Stimulated activated CD8-positive, alpha-beta memory T cell treated with anti-CD3 and anti-CD28 coated beads, Interleukin-4, amount 100 ng/mL, for 48 hours (primary cell): Measurements from ENCODE around the gene S100A11.

Source experiments
- DNase-seq: peaks from one replicate; pipeline ENCODE4 v3.0.0-alpha.2; 2020

Gene S100A11

GRCh38 chr1:152038871-152039270 is 2.1 kb upstream of the S100A11 start:
- no peak for DNase-seq

- no peak for DNase-seq
Measured at GRCh38 chr1:152035539-152036266, 1.1 kb downstream of the S100A11 start.

- DNase-seq = peak; percentile 82
Measured at GRCh38 chr1:152034654-152035538, 1.9 kb downstream of the S100A11 start.

GRCh38 chr1:152034324-152034653 is 2.5 kb downstream of the S100A11 start:
- no peak for DNase-seq

GRCh38 chr1:152029929-152030211 is 6.9 kb downstream of the S100A11 start:
- no peak for DNase-seq

GRCh38 chr1:152029144-152029928 is 7.5 kb downstream of the S100A11 start:
- DNase-seq = peak; percentile 60

- DNase-seq = no peak
Measured at GRCh38 chr1:152026895-152027294, 9.9 kb downstream of the S100A11 start.

GRCh38 chr1:152024223-152024622 is 12.6 kb downstream of the S100A11 start:
- no peak for DNase-seq

GRCh38 chr1:152023221-152023620 is 13.6 kb downstream of the S100A11 start:
- no peak for DNase-seq

- no peak for DNase-seq
Measured at GRCh38 chr1:152022474-152022873, 14.3 kb downstream of the S100A11 start.

GRCh38 chr1:152021569-152021968 is 15.2 kb downstream of the S100A11 start:
- no peak for DNase-seq

GRCh38 chr1:152020849-152021248 is 16.0 kb downstream of the S100A11 start:
- no peak for DNase-seq

GRCh38 chr1:152018537-152018936 is 18.3 kb downstream of the S100A11 start:
- DNase-seq = peak; percentile 69

GRCh38 chr1:152015766-152016165 is 21.0 kb downstream of the S100A11 start:
- no peak for DNase-seq

- DNase-seq = no peak
Measured at GRCh38 chr1:152014943-152015342, 21.9 kb downstream of the S100A11 start.

- DNase-seq = peak; percentile 68
Measured at GRCh38 chr1:152013664-152014237, 23.1 kb downstream of the S100A11 start.

- DNase-seq = no peak
Measured at GRCh38 chr1:152009691-152010090, 27.1 kb downstream of the S100A11 start.

- no peak for DNase-seq
Measured at GRCh38 chr1:152007047-152007446, 29.8 kb downstream of the S100A11 start.

GRCh38 chr1:152005360-152005912 is 31.4 kb downstream of the S100A11 start:
- DNase-seq = no peak

- DNase-seq = no peak
Measured at GRCh38 chr1:152003846-152004442, 32.9 kb downstream of the S100A11 start.

GRCh38 chr1:152002960-152003359 is 33.8 kb downstream of the S100A11 start:
- DNase-seq = no peak
